K562 (cell line): ENCODE data around the gene ZNF467. TPM values are rescaled to one million over a fixed set of nuclear protein-coding genes. Genes with fewer than 3 reads are reported as not detected.
A peak's percentile ranks its signal among the peaks of the same experiment; 100 is the strongest.

Experiments
- BDP1 ChIP-seq: IDR thresholded peaks from 3 replicates; pipeline ENCODE4 v1.6.1; 2011; ENCODE audit not compliant: insufficient read length, insufficient read depth
- BRF2 ChIP-seq: IDR thresholded peaks from 3 replicates; pipeline ENCODE4 v1.6.1; 2011; ENCODE audit warnings: borderline replicate concordance, mild to moderate bottlenecking; ENCODE audit not compliant: insufficient read length, insufficient read depth
- CTBP1 ChIP-seq: fragments of 450-650 bp; IDR thresholded peaks from 2 replicates; pipeline ENCODE4 v1.6.1; 2016; ENCODE audit warnings: borderline replicate concordance
- FOS ChIP-seq: IDR thresholded peaks from 3 replicates; pipeline ENCODE4 v1.6.1; 2011; ENCODE audit not compliant: insufficient read length; ENCODE audit errors: extremely low read depth
- GABPB1 ChIP-seq: sonication (generic); formaldehyde crosslinking; IDR thresholded peaks from 2 replicates; pipeline ENCODE4 v1.8.0; 2022; ENCODE audit warnings: mild to moderate bottlenecking, missing genetic modification reagents
- HCFC1 ChIP-seq: IDR thresholded peaks from 2 replicates; pipeline ENCODE4 v1.6.1; 2012; ENCODE audit warnings: low read depth, low read length, improper control_type of control experiment
- KLF1 ChIP-seq: fragments of 450-650 bp; IDR thresholded peaks from 2 replicates; pipeline ENCODE4 v1.6.1; 2016; ENCODE audit warnings: missing genetic modification characterization, missing compliant biosample characterization
- MTA3 ChIP-seq: fragments of 450-650 bp; formaldehyde crosslinking; IDR thresholded peaks from 2 replicates; pipeline ENCODE4 v1.6.1; 2017; ENCODE audit warnings: mild to moderate bottlenecking, borderline replicate concordance
- OTX1 ChIP-seq: fragments of 450-650 bp; formaldehyde crosslinking; IDR thresholded peaks from 2 replicates; pipeline ENCODE4 v1.4.0; 2022; ENCODE audit warnings: mild to moderate bottlenecking
- PHF21A ChIP-seq: fragments of 450-650 bp; IDR thresholded peaks from 2 replicates; pipeline ENCODE4 v1.6.1; 2017; ENCODE audit warnings: low read depth, borderline replicate concordance
- PKNOX1 ChIP-seq: fragments of 450-650 bp; IDR thresholded peaks from 2 replicates; pipeline ENCODE4 v1.6.1; 2016
- RBBP5 ChIP-seq: fragments of 200-600 bp; sonication (generic); IDR thresholded peaks from 2 replicates; pipeline ENCODE4 v1.6.1; 2012; ENCODE audit warnings: borderline replicate concordance, mild to moderate bottlenecking, low read length, control low read depth, inconsistent platforms; ENCODE audit not compliant: insufficient read depth, poor library complexity, severe bottlenecking
- SMAD4 ChIP-seq: fragments of 250-450 bp; sonication (Bioruptor Pico); conservative IDR thresholded peaks from 2 replicates; pipeline ENCODE4 v1.8.0; 2021; ENCODE audit warnings: inconsistent platforms, mild to moderate bottlenecking, moderate library complexity
- STAG1 ChIP-seq: sonication (generic); formaldehyde crosslinking; IDR thresholded peaks from 2 replicates; pipeline ENCODE4 v1.5.0; 2020; ENCODE audit warnings: missing genetic modification reagents, borderline replicate concordance
- THRA ChIP-seq: fragments of 450-650 bp; IDR thresholded peaks from 2 replicates; pipeline ENCODE4 v1.6.1; 2017; ENCODE audit warnings: mild to moderate bottlenecking, moderate library complexity
- ZSCAN32 ChIP-seq: fragments of 450-650 bp; formaldehyde crosslinking; IDR thresholded peaks from 2 replicates; pipeline ENCODE4 v1.4.0; 2020; ENCODE audit warnings: mild to moderate bottlenecking, moderate library complexity
- polyA plus RNA-seq, 8 experiments: library from polyadenylated mRNA; depleted of rRNA in 4 of 8; stranded (reverse) in 5 of 8; unstranded in 3 of 8; fragments of >200 nt; fragmentation: Nextera tagmentation in 2 of 8; fragmentation: Illumina TruSeq in 1 of 8; extraction: Ambion mirVana in 2 of 8; extraction: Trizol in 1 of 8; gene quantifications; 2 replicates each; pipeline versions ENCODE4 v1.2.1 to v1.2.3, GENCODE V29; 2011 to 2014; ENCODE audit warnings: inconsistent platforms in 1 of 8, missing spikeins in 1 of 8
- total RNA-seq, 7 experiments: library from RNA; depleted of rRNA in 6 of 7; stranded (reverse); fragments of >200 nt in 6 of 7; fragmentation: Illumina TruSeq in 2 of 7; extraction: Trizol in 2 of 7; gene quantifications; 2 replicates each; pipeline versions ENCODE4 v1.2.1 to v1.2.3, GENCODE V29; 2011 to 2021; ENCODE audit warnings: low replicate concordance in 1 of 7
- TF ChIP-seq, protein P1 (sequence below): IDR thresholded peaks from 2 replicates; pipeline ENCODE4 v1.6.1; 2011; ENCODE audit warnings: borderline replicate concordance, low read depth, mild to moderate bottlenecking, moderate library complexity, low read length; ENCODE audit not compliant: insufficient read depth, poor library complexity, severe bottlenecking
- TF ChIP-seq, protein P2 (sequence below): fragments of 250-450 bp; sonication (Bioruptor Pico); IDR thresholded peaks from 2 replicates; pipeline ENCODE4 v1.8.0; 2021; ENCODE audit warnings: borderline replicate concordance, mild to moderate bottlenecking, moderate library complexity; ENCODE audit not compliant: poor library complexity, severe bottlenecking

The ZNF467 gene
- total and polyA plus RNA-seq, 9 of the 15 experiments (the other 6 are each of a cell fraction or from before 2014, with no cell fraction given), result 0.32 to 14.2 (median 1.7) TPM

DNA sequence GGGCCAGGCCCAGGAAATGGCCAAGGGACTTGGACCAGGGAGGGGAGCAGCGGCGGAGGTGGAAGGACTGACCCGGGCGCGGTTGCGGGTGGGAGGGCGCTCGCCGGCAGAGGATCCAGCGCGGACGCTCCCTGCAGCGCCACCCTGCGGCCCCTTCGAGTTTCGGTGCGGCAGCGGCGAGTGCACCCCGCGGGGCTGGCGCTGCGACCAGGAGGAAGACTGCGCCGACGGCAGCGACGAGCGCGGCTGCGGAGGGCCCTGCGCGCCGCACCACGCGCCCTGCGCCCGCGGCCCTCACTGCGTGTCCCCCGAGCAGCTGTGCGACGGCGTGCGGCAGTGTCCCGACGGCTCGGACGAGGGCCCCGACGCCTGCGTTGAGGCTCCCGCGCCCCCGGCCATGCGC, 16.8 kb upstream of the ZNF467 start (continued):
- TF ChIP-seq BRF2, result no peak
- TF ChIP-seq GABPB1 (CRISPR knock-in tag), result peak; percentile 55; the same call in 1 of the 2 replicates
- TF ChIP-seq, protein P1, sequence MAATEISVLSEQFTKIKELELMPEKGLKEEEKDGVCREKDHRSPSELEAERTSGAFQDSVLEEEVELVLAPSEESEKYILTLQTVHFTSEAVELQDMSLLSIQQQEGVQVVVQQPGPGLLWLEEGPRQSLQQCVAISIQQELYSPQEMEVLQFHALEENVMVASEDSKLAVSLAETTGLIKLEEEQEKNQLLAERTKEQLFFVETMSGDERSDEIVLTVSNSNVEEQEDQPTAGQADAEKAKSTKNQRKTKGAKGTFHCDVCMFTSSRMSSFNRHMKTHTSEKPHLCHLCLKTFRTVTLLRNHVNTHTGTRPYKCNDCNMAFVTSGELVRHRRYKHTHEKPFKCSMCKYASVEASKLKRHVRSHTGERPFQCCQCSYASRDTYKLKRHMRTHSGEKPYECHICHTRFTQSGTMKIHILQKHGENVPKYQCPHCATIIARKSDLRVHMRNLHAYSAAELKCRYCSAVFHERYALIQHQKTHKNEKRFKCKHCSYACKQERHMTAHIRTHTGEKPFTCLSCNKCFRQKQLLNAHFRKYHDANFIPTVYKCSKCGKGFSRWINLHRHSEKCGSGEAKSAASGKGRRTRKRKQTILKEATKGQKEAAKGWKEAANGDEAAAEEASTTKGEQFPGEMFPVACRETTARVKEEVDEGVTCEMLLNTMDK, result peak; percentile 92
- TF ChIP-seq, protein P2, sequence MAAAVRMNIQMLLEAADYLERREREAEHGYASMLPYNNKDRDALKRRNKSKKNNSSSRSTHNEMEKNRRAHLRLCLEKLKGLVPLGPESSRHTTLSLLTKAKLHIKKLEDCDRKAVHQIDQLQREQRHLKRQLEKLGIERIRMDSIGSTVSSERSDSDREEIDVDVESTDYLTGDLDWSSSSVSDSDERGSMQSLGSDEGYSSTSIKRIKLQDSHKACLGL, result no peak
- peak; percentile 74 for TF ChIP-seq STAG1 (CRISPR knock-in tag)
- no peak for TF ChIP-seq RBBP5
- TF ChIP-seq ZSCAN32 (CRISPR knock-in tag), result no peak
- TF ChIP-seq PKNOX1, result no peak
- peak; percentile 70; the same call in 1 of the 2 replicates for TF ChIP-seq MTA3
- peak; percentile 93 for TF ChIP-seq CTBP1
- TF ChIP-seq HCFC1, result peak; percentile 43
- no peak for TF ChIP-seq PHF21A
- no peak for TF ChIP-seq FOS
- TF ChIP-seq OTX1 (CRISPR knock-in tag), result no peak
- no peak for TF ChIP-seq BDP1
- no peak for TF ChIP-seq THRA
- 0 out of 2 replicates have a peak, but pooled peaks have one; percentile 23 for TF ChIP-seq SMAD4
- no peak for TF ChIP-seq KLF1 (tag)
